Hematopoietic multipotent progenitor cell treated with erythropoietin and hydrocortisone succinate and interleukin-3 and kit ligand, for 4 days (in vitro differentiated cells): Measurements from ENCODE around the gene TXNDC11.

ENCODE experiments used
- DNase-seq: peaks from one replicate; pipeline ENCODE4 v3.0.0-alpha.2; 2015

Gene TXNDC11

GRCh38 chr16:11687601-11688519 is 54.8 kb downstream of the TXNDC11 start:
- DNase-seq: no peak

DNA sequence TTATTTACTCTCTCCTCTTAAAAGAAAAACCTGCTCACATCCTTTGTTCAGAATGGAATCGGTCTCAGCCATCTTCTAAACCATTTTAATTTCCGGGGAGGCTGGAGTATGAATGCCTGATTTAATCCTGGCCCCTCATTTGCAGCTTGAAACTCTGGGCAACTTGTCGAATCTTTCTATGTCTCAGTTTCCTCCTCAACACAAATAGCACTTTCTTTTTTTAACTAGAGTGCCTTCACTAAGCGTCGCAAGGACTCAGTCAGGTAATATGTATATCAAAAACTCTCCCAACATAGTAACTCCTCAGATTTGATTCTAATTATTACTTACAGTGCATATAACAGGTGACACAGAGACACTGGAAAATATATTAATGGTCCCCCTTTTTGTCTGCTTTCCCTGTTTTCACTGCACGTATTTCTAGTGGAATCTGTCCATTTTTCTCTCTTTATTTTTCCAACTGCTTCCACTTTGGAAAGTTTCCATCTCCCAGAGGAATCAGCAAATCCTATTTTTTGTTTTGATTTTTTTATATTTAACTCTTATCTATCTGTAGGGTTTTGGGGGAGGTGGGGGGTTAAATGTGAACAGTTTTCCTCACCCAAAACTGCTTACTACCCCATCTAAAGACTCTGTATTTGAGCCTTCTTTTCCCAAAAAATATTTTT is 55.8 kb downstream of the TXNDC11 start:
- DNase-seq: no peak

DNA sequence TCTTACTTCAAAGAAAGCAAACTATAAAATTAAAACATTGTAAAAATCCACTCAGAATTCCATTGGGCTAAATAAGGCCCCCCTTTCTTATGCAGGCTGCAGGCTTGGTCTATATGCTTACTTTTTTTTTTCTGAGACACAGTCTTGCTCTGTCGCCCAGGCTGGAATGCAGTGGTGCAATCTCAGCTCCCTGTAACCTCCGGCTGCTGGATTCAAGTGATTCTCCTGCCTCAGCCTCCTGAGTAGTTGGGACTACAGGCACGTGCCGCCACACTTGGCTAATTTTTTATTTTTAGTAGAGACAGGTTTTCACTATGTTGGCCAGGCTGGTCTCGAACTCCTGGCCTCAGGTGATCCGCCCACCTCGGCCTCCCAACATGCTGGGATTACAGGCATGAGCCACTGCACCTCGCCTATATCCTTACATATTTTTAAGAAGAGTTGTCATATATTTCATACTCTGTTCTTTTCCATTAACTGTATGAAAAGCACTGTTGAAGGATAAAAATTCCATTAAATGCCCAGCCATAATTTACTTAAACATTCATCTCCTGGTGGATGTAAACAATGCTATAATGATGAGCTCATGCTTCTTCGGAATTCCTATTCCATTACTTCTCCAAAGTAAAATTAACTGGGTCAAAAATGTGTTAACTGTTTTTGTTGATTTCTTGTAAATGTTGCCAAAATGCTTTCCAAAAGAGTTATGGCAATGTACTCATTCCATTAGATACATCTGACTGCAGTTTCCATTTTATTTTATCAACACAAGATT is 56.6 kb downstream of the TXNDC11 start:
- no peak for DNase-seq

DNA sequence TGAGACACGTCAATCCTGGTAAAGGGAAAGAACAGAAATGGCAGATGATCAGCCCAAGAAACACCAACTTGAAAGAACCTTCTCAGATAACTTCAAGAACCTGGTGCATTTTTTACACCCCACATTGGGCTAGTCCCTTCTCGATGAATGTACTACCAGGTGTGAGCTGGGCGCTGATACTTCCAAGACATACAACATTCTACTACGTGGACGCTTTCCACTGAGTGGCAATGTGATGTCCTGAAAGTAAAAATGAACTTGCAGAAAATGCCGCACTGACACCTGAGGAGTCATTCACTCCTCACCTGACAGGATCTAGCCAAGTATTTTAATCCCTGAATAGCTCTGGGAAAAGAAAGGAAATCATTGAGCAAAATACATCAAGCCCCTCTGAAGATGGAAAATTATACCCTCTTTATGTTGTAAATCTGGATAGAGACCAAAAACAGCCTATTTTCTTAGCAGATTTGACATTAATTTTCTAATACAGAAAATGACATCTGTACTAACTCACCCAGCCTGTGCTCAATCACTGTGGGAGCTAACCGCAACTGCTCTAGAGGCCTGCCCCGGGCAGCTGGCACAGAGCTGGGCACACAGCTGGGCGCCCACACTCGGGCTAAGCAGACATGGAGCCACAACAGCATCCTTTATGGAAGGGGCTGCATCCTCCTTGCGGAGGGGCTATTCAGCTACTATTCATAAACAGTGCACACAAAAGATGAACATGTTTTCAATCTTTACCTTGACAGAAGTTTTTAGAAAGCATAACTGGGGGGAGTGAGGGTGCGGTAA is 58.2 kb downstream of the TXNDC11 start:
- DNase-seq: no peak

DNA sequence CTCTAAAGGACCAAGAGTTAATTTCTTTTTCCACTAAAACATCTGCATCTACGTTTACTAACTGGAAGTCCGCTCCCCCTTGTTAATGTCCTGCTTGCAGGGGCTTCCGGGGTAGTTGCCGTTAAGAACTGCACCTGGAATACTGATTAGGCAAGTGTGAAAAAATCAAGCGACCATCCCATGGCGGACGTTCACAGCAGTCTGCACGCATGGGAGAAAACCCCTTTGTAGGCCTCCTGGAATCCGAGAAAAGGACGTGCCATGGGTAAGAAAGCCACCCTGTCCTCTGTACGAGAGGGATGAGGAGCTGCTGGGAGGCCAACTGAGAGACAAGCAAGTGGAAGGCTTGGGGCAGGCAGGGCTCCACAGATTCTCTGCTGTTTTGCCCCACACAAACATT is 59.5 kb downstream of the TXNDC11 start:
- no peak for DNase-seq

- no peak for DNase-seq
Measured at GRCh38 chr16:11682655-11683096, 60.0 kb downstream of the TXNDC11 start.

DNA sequence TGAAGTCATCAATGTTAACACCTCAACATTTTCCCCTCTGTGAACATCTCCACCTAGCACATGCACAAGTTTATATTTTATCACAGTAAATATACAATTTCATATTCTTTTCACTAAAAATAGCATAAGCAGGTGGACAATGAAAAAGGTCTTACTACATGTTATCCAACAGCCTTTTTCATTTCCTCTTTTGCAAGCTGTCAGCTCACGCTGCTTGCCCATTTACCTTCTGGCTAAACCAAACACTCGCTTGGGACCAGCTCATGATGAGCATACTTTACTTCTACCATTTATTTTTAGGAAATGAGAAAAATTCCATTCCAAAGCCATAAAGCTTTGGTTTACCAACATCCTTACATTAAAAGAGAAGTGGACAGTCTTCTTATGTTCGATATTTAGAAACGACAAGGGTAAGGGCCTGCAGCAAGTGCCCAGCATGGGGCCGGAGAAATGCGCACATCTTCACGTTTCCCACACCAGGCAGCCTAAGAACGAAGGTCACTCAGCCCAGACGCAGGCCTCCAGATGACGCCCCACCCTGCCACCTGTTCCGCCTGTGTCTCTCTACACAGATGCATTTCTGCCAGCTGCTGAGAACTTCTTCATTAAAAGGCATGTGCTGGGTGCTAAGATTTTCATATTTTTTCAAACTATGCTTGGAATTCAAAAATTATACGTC is 60.5 kb downstream of the TXNDC11 start:
- DNase-seq: no peak

DNA sequence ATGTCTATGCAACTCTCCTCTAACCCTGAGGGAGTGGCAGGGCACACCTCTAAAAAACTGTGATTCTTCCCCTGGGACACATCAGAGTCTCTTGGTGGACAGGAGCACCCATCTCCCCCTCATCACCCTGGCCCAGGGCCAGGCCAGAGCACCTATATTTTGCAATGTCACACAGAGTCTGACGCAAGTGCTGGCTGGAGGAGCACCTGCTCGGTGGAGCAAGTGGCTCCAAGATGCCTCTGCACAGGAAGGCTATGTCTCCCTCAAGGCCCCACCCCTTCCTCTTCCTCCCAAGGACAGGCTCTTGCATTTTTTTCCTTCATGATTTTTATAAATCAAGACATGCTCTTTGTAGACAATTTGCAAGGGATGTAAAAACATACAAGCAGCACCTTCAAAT is 61.1 kb downstream of the TXNDC11 start:
- DNase-seq: no peak

DNA sequence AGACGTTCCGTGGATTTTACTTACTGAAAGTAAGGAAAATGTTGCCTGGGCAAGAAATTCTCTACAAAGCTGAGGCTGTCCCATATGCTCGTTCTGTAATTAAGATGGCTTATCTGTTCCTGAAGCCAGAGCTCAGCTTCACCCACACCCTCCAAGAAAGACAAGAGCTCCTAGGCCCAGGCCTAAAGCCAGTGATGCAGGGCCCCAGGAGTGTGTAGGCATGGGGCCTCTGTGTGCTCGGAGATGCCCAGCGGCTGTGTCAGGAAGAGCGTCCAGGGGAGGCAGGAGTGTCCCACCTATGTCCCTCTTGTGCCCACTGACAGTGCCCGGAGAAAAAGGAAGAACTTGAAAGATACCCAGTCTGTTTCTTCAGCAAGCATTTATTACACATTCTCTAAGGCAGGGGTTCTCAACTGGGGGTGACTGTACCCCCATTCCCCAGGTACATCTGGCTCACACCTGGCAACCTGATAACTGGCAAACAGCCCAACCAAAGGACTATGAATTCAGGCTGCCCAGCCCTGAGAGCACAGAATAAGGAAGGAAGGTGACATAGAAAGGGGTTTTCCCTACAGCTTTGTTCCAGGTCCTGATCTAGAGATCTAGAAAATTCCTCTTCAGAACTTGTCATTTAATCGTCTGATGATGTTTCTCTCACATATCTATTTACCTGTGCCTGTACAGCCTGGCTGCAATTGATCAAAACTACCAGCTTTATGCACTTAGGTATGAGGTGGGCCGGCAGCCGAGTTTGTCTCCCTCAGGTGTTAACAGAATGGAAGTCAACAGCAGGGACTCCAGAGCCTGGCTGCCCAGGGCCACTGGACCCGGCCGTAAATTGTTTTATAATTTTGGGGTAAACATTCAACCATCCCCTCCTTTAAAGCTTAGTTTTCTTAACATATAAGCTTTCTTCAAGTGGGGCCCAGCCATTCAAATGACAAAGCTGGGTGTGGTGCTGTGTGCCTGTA is 62.4 kb downstream of the TXNDC11 start:
- no peak for DNase-seq

- no peak for DNase-seq
Measured at GRCh38 chr16:11679250-11679649, 63.4 kb downstream of the TXNDC11 start.

- DNase-seq: no peak
Measured at GRCh38 chr16:11677959-11678881, 64.4 kb downstream of the TXNDC11 start.

DNA sequence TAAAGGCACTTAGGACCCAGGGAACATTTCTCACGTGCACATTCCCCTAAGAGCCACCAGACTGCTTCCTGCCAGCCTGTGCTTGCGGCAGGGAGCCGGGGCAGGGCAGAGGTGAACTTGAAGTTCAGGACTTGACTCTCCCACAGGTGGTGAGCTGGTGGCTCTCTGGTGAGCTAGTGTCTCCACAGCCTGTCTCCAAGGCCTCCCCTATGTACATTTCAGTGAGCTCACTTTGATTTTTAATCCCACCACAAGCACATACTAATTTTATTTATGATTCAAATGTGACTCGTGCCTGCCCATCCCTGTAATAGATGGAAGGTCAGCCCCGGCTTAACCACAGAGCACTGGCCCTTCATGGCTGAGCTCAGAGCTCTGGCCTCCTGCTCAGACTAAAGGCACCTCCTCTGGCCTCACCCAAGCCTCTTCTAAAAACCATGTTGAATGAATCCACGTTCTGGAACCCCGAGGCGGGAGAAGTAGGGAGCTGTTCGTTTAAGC is 65.2 kb downstream of the TXNDC11 start:
- no peak for DNase-seq

GRCh38 chr16:11676799-11677198 is 65.9 kb downstream of the TXNDC11 start:
- no peak for DNase-seq

GRCh38 chr16:11675561-11676511 is 66.8 kb downstream of the TXNDC11 start:
- no peak for DNase-seq

DNA sequence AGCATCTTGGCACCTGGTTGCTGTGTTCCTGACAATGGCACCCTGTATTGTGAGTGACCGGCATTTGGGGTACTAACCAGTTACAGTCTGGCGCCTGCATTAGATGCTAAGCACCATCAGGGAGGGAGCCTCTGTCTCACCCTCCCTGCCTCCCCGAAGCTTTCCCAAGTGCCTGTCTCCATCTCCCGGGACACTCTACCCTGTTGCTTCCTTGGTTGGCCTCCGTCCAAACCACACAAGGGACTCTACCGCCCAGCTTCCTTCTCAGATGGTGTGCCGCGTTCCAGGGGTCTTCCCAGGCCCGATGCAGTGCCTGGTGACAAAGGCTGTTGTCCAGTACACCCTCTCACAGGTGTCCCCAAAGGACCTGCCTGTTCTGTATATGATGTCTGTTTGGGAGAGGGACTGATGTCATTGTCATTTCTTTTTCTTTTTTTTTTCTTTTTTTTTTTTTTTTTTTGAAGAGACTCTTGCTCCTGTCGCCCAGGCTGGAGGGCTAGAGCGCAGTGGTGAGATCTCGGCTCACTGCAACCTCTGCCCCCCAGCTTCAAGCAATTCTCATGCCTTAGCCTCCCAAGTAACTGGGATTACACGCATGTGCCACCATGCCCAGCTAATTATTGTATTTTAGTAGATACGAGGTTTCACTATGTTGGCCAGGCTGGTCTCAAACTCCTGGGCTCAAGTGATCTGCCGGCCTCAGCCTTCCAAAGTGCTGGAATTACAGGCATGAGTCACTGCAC is 67.7 kb downstream of the TXNDC11 start:
- DNase-seq: peak; percentile 22

GRCh38 chr16:11674001-11674817 is 68.4 kb downstream of the TXNDC11 start:
- DNase-seq: peak; percentile 46
